HEK293T (cell line): ENCODE results near the gene MND1.

Experiments used
- BHLHE40 ChIP-seq: fragments of 450-650 bp; IDR thresholded peaks from 2 replicates; pipeline ENCODE4 v1.6.1; 2016; ENCODE audit warnings: mild to moderate bottlenecking, moderate library complexity, borderline replicate concordance
- L3MBTL2 ChIP-seq: fragments of 450-650 bp; conservative IDR thresholded peaks from 2 replicates; pipeline ENCODE4 v1.6.1; 2016; ENCODE audit warnings: mild to moderate bottlenecking
- LEF1 ChIP-seq: fragments of 450-650 bp; IDR thresholded peaks from 2 replicates; pipeline ENCODE4 v1.6.1; 2017; ENCODE audit warnings: mild to moderate bottlenecking, borderline replicate concordance
- SUZ12 ChIP-seq: fragments of 450-650 bp; IDR thresholded peaks from 2 replicates; pipeline ENCODE4 v1.6.1; 2016; ENCODE audit warnings: mild to moderate bottlenecking

DNA sequence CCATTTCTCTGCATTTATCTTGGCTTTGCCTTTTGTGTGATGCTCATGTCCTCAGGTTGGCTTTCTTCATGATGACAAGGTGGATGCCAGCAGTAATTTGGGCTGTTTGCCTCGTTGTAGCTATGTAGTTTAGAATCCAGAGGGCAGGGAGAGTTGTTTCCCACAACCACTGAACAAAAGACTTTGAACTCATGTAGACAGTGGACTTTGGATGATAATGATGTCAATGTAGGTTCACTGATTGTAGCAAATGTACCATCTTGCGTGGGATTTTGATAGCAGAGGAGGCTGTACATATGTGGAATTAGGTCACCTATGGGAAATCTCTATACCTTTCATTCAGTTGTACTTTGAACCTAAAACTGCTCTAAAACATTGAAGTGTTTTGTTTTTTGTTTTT is 41.3 kb downstream of the MND1 start:
- TF ChIP-seq LEF1 (no peak), L3MBTL2 (no peak), BHLHE40 (no peak), SUZ12 (no peak)
